ENCODE results near the gene ENGASE.

GRCh38 chr17:79094261-79094660 is 19.6 kb downstream of the ENGASE start:
- TF ChIP-seq CTCF (conservative IDR thresholded peaks at IDR 0.05 in 1 of 2, IDR thresholded peaks at IDR 0.05 in 1 of 2; ENCODE audit: extremely low read depth in 1 of 2, insufficient read depth in 1 of 2, low read depth in 1 of 2, low read length in 2 of 2) = no peak
- no peak for TF ChIP-seq EZH2 (IDR thresholded peaks at IDR 0.05; ENCODE audit: borderline replicate concordance, low read length)
